Effector CD4-positive, alpha-beta T cell (primary cell): ENCODE measurements around the gene CRADD.
A peak's percentile ranks its signal among the peaks of the same experiment; 100 is the strongest.
"Not testable (repeated sequence)": the region's sequence is repeated elsewhere in the genome, so short reads cannot be mapped to it uniquely, and the experiment has no call there.

Experiments used
- DNase-seq: peaks from one replicate; pipeline ENCODE4 v3.0.0-alpha.2; 2020
- total RNA-seq: gene quantifications from one replicate; lab custom pipeline; 2026; lab: John Stamatoyannopoulos, UW

The CRADD gene
- 11.4 reads per million, percentile 34 among the genes with 10 or more reads in this experiment for total RNA-seq

DNA sequence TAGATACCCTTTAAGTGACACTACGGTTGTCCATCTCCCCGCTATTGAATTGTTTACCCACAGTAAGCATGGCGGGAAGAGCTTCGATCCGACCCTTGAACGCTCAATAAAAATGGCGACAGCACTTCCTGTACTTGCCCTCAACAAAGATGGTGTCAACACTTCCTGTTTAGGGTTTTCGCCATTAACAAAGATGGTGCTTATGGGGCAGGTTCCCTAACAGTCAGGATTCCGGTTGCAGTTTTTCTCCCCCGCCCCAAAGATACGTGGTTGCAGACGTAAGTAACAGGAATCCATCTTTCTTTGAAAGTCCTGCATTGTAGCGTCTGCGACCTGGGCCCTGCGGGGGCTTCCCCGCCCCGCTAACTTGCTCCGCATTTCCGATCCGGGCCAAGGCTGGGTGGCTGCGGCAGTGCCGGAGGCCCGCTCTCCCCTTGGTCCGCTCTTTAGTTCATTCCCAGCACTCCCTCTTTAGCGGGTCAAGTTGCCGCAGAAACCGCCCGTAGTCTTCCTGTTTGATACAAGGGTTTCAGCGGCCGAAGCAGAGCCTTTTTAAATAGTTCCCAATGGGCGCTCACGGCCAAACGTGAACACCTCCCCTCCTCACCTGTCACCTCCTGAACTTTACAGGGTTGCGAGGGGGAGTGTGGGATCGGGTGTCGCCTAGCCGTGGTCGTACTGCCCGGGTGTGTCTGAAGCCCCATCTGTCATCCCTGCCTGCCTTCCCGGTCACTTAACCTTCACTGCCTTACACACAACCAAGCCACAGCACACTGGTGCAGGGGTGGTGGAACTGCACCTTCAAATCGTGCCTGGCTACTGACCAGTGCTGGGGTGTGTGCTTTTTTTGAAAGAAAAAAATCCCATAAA is at the start of gene CRADD:
TSS of gene CRADD (plus strand) at position 181 of the 870 bp plus-strand sequence.
- DNase-seq: peak; percentile 81

- DNase-seq: no peak
Observed at GRCh38 chr12:93632383-93632782, 44.8 kb upstream of the CRADD start.

DNA sequence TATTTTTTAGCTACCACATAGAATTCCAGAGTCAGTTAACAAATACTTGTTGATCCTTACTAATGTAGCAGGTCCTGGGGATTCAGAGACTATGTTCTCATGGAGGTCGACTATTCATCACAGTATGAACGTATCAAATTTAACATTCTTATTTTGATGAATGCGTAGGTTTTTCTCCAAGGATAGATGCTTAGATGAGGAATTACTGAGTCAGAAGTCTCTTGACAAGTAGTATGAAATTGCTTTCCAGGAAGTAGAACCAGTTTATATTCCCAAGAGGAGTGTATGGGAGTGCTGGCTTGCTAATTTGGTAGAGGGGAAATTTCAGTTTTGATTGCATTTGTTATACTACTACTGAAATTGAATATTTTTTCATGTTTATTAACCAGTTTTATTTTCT is 42.8 kb upstream of the CRADD start:
- no peak for DNase-seq

- no peak for DNase-seq
Observed at GRCh38 chr12:93636708-93637107, 40.5 kb upstream of the CRADD start.

DNA sequence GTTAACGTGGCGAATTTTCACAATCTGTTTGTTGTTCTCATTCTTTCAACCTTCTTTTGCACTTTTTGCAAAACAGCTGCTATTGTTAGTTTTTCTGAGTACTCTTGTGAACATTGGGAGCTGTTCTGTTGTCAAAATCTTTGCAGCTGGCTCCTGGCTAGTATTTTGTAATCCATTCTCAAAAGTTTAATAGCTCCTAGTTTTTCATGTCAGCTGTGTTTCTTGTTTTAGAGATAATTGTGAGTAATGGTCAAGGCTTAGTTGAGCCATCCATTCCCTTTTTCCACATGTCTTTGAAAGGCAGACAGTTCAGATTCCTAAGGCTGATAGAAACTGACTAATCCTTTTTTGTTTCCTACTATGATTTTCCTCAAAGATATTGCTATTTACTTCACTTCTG is 39.1 kb upstream of the CRADD start:
- DNase-seq: no peak

DNA sequence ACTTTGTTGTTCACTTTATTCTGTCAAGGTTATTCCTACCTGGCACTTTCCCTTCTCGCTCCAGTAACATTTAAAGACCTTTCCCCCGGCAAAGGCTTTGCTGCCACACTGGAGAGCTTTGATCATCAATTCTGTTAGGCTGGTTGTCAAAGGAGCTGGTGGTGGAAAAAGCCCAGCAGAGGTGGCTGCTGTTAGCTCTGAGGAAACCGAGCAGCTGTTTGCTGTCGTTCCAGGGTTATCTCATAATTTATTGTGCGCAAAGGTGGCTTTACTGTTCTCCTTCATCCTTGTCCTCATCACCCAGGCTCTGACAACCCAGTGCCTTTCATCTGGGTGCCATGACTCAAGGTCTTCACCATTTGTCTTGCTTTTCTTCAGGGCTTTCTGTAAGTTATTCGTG is 38.2 kb upstream of the CRADD start:
- DNase-seq: no peak

DNA sequence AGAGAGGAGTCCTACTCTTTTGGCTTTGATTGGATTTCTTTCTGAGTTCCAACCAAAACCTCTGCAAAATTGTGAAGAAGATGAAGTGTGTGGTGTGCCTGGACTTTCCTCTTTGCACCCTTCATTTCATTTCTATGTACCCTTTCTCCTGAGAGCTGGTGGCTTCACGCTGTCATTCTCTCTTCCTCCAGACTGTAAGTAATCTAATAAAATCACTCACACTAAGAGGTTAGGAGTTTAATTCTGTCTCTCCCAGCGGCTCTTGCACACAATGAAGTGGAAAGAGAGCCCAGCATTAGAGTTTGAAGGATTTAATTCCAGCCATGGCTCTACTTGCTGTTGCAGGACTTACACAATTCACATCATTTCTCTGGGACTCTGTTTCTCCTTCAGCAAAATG is 37.8 kb upstream of the CRADD start:
- no peak for DNase-seq

- DNase-seq: not testable (repeated sequence)
Observed at GRCh38 chr12:93641380-93641779, 35.8 kb upstream of the CRADD start.

DNA sequence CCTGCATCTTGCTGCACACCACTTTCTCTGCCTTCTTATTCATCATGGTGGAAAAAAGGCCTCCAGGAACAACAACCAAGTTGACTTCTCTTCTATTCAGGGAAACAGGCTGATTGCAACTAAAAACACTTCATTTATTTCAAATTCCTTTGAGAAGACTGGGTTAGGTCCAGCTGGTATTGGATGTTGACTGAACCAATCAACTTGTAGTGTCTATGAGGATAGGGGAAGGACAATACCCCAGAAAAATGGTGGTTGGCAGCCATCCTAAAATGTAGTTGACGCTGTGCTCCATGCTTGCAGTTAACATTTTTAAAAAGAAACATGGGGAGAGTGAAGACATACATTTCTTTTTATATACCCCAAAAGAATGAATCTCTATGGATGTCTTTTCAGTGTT is 34.4 kb upstream of the CRADD start:
- DNase-seq: no peak

- no peak for DNase-seq
Observed at GRCh38 chr12:93645702-93646101, 31.5 kb upstream of the CRADD start.

- DNase-seq: no peak
Observed at GRCh38 chr12:93650626-93651025, 26.5 kb upstream of the CRADD start.

DNA sequence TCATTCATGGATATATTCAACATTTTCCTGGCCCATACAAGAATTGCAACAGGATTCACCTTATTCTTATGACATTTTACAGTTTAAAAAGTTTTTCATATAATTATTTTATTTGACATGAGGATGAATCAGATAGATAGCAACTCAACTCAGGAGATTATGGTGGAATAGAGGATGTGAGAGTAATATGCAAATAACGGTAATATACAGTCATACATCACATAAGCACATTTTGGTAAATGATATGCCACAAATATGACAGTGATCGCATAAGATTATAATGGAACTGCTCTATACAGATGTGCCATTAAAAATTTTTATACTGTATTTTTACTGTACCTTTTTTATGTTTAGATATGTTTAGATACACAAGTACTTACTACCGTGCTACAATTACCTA is 24.1 kb upstream of the CRADD start:
- no peak for DNase-seq

- no peak for DNase-seq
Observed at GRCh38 chr12:93653712-93654111, 23.5 kb upstream of the CRADD start.

DNA sequence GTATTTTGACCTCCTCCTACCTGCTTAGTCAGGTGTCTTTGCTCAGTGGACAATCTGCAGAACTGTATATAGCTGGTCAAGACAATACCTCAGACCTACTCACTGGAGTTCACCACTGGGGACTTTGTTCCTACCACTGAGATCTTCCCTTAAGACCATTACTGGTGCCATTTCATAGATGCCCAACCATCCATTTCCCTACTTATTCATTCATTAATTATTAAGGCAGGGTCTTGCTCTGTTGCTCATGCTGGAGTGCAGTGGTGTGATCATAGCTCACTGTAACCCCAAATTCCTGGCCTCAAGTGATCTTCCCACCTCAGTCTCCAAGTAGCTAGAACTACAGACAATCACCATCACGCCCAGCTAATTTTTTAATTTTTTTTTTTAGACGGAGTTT is 22.8 kb upstream of the CRADD start:
- no peak for DNase-seq

DNA sequence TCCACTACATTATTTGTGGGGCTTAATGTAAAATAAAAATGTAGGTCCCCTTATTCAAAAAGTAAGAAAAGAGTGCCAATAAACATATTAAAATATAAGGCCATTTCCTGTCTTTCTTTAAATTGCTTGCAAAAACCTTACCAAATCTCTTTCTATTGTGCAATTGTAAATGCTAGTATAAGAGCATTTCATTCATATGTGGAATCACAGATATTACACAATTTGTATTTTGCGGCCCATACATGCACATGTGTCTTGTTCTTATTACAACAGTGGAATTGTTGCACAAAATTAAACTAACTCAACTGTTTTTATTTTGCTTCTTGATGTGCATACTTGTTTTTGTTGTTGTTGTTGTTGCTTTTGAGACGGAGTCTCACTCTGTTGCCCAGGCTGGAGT is 20.1 kb upstream of the CRADD start:
- DNase-seq: no peak

DNA sequence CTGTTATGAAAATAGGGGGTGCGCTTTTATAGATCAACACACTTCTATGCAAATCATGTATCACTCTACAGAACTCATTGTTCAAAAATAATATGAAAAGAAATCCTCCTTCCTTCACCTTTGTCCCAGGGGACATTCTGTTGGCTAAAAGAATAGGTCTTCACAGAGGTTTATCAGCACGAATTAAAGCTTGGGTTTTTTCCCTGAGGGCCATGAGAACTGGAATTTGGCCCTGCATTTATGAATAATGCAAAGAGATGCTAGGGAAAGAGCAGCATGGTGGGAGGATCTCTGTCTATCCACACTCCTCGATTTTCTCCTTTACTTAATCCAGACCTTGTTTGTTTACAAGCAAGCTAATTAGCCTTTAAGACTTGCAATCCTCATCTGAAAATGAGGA is 16.2 kb upstream of the CRADD start:
- no peak for DNase-seq

- no peak for DNase-seq
Observed at GRCh38 chr12:93663006-93663728, 14.0 kb upstream of the CRADD start.

DNA sequence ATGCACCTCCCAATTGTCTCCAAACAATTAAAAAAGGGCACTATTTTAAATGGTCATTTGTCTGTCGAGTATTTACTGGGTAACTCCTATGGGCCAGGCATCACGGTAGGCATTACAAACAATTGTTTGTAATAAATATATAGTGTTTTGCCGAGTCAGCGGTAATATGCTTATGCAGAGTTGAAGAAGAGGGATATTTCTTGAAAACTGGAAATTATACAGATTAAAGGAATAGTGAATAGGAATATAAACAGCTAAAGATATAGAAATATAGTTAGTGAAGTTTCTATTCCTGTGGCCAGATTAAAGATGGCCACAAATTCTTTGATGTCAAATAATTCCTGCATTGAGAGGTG is 13.5 kb upstream of the CRADD start:
- no peak for DNase-seq

- DNase-seq: no peak
Observed at GRCh38 chr12:93664573-93665138, 12.5 kb upstream of the CRADD start.

GRCh38 chr12:93667672-93668071 is 9.5 kb upstream of the CRADD start:
- DNase-seq: no peak

DNA sequence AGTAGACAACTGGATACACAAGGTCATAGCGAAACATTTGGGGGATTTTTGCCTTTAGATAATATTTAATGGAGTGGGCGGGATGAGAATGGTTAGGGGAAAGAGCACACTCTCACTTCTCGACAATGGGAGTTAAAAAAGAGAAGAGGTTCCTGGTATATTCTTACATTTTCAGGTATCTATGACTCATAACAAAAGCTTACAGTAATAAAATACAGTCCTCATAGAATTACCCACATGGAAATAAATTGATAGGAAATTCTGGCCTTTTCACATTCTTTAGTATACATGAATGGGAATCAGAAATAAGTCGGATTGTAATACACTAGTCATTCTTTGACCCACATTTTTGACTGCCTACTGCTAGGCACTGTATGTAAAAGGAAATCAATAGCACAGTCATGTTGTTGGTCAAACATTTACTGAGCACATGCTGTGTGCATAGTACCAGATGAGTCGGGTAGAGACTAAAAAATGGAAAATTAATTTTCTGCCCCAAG is 8.2 kb upstream of the CRADD start:
- DNase-seq: no peak

- DNase-seq: no peak
Observed at GRCh38 chr12:93669452-93669851, 7.7 kb upstream of the CRADD start.

DNA sequence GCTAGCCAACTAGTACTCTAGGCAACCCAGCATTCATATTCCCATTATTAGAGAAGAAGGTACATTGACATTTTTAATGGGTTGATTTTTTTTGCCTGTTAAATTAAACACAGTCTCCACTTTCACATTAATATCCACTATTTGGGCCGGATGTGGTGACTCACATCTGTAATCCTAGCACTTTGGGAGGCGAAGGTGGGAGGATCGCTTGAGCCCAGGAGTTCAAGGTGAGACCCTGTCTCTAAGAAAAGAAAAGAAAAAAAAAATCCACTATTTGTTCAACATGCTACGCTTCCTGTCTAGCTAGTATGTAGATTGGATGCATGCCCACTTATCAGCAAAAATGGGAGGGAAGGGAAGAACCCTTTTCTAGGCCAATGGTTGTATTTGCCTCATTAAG is 7.1 kb upstream of the CRADD start:
- no peak for DNase-seq

DNA sequence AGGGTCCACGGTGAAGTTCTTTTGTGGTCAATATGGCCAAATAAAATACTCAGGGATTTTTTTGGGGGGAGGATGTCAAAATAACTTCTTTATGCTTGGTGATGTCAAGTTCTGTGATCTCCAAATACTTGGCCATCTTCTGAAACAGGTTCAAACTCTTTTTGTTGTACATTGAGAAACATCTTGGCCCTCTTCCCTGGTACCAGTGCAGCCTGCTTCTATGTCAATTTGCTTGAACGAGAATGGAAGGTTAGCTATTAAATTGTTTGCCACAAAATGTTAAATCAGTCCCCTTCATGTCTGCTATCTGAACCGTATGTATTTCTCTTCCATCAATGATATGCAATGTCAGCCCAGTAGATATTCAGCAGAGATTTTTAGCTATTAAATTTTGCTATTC is 6.1 kb upstream of the CRADD start:
- DNase-seq: no peak
